GM18505 (cell line): ENCODE data around the gene PARD3B.

Experiments used
- ATAC-seq: cut with Tn5 transposase; IDR thresholded peaks from one replicate; pipeline ENCODE4 v1.9.1; 2021; ENCODE audit not compliant: unreplicated experiment
- POLR2A ChIP-seq: IDR thresholded peaks from 4 replicates; pipeline ENCODE4 v1.6.1; 2011; ENCODE audit warnings: borderline replicate concordance; ENCODE audit not compliant: insufficient read depth, insufficient read length; ENCODE audit errors: extremely low read depth

PARD3B gene

DNA sequence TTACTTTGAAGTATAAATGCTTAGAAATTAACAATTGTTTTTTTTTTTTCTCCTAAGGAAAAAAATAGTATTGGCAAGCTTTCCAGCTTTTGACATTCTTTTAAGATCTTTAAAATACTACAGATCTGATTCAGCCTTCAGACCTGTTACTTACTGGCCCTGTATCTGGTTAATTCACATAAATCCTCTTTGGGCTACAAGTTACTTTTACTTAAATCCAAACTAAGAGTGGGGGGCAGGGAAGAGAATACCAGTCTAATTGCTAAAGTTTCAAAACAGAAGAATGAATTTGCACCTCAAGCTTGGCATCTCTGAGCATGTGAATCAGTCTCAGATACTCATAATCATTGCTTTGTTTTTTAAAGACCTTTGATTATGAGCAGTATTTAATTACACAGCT is 386.3 kb downstream of the PARD3B start:
- ATAC-seq = no peak
- TF ChIP-seq POLR2A = no peak

DNA sequence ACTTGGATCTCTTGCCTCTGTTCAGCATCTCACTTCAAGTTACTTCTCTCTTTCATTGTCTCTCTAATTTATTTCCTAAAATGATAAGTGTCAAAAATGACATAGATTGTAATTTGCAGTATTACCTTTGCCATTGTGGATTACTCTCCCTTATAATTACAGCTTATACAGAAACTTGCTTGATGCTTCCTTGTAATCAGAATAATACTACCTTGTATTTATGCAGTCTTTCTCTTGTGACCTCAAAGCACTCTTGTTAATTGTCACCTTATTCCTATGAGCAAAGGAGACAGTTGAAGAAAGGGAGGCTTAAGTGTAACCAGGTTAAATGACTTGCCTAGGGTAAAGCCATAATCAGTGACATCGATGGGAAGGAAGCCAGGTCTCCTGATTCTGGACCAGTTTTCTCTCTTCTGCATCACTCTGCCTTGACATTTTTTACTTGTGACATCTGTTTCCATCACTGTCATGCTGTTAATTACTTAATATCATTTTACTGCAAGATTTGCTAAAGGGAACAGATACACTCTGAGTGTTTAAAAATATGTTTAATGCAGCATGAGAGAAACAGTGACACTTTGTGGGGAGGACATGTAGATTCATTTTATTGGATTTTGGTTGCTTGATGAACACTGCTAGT is 388.6 kb downstream of the PARD3B start:
- TF ChIP-seq POLR2A = no peak
- ATAC-seq = no peak

DNA sequence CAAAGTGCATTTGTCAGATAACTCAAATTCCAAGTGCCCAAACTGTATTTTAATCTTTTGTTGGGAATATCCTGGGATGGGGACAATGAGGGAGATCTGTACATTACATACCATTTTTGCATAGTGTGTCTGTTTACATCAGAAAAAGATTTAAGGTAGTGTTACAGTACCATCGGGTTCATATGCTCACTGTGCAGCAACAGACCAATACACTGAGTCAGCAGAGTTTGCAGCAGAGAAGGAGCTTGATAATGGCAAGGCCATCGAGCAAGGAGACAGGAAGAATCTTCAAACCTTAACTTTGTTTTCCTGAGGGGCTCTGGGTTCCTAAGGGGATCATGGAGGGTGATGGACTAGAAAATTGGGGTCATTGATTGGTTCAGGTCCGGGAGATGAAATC is 399.7 kb downstream of the PARD3B start:
- no peak for TF ChIP-seq POLR2A

DNA sequence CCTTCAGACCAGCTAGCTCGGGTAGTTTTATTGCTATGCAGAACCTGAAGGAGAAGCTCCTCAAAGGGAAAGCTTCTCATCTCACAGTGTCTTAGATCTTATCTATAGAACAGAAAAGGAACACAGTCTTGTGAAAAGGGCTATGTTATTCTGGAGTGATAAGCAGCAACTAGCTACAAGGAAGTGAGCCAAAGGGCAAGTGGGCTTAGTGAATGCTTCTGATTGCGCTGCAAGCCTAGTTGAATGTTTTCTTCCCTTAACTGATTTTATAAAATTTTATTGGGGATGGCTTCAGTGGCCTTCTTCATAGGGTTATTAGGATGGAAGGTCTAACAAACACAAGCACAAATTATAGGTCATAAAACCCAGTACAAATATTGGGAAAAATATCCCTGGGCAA is 400.1 kb downstream of the PARD3B start:
- no peak for TF ChIP-seq POLR2A
- no peak for ATAC-seq

More for the DNA sequence above, 399.7 kb downstream of the PARD3B start:
- ATAC-seq = no peak

DNA sequence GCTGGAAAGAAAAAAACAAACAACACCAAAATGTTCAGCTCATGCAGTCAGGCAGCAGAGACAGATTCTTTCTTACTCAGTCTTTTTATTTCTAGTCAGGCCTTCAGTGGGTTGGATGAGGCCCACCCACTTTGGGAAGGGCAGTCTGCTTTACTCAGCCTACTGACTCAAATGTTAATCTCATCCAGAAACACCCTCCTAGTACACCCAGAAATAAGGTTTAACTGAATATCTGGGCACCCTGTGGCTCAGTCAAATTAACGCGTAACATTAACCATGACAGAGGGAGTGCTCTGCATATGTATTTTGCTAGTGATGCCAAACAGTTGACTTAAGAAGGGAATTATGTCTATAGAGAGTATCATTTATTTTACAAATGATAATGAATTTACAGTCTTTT is 401.6 kb downstream of the PARD3B start:
- TF ChIP-seq POLR2A = no peak
- ATAC-seq = no peak

DNA sequence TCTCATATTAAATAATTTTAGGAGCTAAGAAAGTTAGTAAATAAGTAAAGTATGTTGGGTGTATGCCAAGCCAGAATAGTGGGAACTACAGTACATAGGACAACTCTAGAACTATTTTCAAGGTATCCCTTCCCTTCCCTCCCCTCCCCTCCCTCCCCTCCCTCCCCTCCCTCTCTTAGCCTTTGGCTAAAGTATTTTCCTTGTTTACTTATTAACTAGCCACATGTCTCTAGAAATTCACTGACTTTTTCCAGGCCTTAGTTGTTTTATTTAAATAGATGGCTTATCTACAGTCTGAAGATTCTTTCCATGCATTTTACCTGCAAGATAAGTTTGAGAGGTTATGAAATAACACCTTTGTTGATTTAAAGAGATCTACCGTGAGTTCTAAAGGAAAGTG is 402.1 kb downstream of the PARD3B start:
- TF ChIP-seq POLR2A = no peak
- ATAC-seq = no peak

DNA sequence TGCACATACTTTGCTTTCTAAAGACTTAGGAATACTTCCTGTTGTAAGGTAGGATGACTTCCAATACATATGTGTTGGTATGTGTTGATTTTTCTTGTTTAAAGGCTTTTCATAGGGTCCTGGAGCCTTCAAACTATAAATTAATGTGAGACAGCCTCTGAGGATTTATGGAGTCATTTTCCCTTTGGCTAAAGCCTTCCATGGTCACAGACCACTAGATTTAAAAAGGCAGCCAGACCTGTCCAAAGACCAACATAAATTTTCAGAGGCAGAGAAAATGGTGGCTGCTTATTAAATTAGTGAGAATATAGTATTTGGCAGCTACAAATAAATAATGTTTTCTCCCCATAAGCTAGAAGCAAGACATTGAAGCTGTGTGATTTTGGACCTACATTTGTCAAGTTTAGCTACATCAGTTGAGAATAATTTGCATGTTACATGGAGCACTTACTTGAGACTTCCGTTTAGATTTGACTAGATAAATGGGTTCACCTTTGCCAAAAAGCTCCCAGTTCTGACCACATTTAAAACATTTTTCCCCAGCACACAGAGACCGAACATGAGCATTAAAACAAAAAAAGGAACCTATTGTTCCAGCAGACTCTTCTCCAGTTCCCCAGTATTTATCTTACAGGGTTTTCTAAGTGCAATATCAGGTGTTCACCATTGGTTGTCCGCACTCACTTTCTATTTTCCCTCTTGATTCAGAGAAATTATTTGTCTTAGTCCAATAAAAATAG is 402.9 kb downstream of the PARD3B start:
- TF ChIP-seq POLR2A = no peak
- no peak for ATAC-seq

DNA sequence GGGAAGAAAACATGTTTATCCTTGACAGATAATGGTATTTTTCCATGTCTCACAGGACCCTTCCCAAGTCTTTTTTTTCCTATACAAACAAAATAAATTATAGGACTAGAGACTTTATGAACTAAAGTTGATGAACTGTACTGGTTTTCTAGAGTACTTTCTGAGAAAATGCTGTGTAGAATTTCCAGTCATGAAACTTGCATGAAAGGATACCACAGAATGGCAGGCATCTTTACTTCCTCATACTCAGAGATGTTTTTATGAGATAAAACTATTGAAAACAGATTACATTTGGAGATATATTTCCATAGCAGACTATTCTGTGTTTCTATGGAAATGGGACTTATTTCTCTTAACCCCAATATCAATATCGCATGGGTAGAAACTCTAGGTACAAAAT is 403.5 kb downstream of the PARD3B start:
- no peak for TF ChIP-seq POLR2A
- no peak for ATAC-seq

DNA sequence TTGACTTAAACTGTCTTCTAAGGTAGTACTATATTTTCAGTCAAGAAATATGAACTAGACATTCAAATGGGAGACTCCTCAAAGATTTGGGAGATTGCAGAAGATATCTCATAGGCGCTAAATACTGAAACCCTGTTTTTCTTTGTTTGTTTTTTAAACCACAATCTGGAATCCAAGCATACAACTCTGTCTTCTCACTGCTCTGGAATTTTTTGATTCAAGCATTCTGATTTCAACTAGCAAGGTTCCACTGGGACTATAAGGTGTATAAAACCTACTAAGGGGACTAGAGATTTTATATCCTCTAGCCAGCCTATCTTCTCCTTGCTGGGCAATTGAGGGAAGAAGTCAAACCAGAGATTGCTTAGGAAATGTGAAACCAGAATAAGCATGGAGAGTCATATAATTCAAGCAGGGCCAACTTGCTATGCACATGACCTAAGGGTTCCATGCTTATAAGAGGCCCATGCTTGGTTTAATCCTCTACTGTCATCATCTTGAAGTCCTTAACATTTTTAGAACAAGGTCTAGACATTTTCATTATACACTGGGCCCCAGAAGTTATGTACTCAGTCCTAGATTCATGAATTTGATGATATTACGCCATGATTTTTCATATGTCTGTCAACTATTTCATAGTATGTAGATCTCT is 405.5 kb downstream of the PARD3B start:
- ATAC-seq = no peak

DNA sequence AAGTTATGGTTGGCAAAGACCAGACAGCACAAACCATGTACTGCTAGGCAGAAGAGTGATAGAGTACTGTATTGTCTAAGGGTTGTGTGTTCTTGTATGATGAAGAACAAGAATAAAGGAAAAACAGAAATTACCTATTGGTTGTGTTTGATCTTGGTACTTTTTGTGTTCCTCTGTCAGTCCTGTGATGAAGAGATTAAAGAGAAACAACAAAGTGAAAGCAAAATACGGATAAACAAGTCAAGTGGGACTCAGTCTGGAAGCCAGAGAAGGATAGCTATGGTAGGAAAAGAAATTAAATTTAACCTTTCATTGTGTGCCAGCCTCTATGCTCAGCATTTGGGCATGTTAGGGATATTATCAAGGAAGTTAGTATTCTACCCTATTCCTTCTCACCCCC is 413.1 kb downstream of the PARD3B start:
- no peak for TF ChIP-seq POLR2A
- no peak for ATAC-seq

More for the DNA sequence above, 405.5 kb downstream of the PARD3B start:
- TF ChIP-seq POLR2A = no peak

DNA sequence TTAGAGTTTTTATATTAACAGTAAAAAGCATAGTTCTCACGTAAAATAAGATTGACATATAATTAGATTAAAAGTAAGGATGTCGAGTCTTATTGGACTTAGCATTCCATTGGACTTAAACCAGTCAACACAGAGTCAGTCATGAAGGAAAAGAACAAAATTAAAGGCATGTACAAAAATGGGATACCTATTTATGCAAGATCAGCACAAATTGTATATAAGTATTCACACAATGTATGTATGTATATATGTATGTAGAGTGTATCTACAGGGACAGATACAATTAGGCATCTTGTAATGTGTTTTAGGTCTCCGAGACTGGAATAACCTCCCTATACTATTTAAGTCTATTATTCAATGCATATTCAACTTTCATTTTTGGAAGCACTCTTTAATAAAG is 419.1 kb downstream of the PARD3B start:
- ATAC-seq = no peak
- TF ChIP-seq POLR2A = no peak

DNA sequence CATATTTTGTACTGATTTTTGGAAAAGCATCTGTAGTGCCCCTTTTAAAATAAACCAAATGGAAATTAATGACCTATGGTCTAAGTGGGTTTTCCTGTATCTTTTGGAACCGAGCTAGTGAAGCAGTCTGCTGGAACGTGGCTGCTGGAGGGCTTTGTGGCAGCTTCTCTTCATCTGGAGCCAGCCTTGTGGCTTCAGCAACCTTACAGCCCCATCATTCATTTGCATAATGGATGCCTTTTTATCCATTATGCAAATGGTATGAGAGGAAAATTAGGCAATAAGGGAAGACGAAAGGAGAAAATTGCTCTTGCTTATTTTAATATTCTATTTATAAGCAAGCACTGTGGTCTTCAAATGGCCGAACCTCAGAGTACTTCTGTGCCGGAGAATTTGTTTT is 421.0 kb downstream of the PARD3B start:
- ATAC-seq = no peak
- TF ChIP-seq POLR2A = no peak

DNA sequence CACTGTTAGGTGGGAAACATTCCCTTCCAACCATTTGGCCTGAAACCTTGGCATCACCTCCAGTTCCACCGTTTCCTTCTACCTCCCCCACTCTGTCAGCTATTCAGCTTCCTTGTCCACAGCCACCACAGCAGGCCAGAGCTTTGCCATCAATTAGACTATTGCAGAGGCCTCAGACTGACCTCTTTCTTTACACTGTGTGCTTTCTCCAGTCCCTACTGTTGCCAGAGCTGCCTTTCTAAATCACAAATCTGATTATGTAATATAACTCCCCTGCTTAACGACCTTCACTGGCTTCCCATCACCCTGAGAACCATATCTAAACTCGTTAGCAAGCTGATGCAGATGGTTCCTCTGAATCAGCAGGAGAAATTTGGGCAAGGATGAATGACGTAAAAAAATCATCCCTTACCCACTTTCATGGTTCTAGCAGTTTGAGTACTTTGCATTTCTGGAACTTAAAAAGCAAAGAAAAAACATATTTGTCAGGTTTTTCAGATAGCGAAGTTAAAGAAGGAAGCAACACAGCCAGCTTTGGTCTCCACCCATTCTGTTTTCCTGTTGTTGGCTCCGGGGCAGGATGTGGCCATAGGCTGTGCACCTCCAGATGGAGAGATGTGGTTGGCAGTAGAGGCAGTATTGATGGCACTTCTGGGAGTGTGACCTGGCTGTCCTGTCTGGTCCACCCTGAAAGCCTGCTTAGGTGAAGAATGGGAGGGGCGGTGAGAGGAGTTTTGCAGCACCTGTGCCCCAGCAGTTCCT is 422.1 kb downstream of the PARD3B start:
- ATAC-seq = no peak
- TF ChIP-seq POLR2A = no peak

DNA sequence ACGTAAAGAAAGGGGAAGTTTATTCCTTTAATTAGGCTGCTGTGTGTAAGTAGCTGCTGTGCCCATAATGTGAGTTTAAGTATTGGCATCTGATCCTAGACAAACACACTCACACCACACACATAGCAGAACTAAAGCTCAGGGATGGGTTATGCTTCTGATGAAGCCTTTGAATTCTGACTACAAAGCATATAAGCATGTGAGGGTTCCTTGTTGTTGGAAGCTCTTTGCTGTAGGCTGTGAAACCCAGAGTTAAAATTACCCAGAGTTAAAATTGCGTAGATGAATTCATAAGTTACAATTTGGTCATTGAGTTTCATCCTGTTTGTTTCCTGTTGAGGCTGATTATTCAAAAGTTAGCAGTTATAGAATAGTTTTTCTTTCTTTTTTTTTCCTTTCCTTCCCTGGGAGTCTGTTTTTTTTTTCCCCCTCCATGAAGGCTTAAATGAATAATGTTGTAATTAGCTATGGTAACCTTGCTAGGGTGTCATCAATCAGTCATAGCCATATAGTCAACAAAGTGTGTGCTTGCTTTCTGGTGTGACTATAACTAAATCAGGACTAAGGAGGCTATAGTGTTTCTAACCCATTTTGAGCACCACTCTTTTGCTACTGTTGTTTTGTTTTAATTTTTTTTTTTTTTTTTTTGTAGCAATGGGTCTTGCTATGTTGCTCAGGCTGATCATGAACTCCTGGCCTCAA is 426.1 kb downstream of the PARD3B start:
- TF ChIP-seq POLR2A = no peak
- ATAC-seq = no peak

DNA sequence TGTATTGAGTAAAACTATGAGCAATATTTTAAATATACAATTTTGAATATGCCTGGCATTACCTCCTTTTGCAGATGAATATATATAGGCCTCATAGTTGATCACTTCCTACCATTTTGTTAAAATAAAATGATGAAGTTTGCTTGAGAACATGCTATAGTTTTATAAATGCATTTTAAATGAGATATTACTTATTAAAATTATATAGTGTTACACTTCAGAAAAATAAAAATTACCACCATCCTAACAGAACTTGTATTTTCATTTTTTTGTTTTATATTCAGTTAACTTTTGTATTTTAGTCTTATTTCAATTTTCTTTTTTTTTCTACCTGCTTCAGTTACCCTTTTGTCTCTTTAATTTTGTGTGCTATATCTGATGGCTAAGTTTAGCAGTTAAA is 426.9 kb downstream of the PARD3B start:
- TF ChIP-seq POLR2A = no peak
- no peak for ATAC-seq
